Neural progenitor cell (in vitro differentiated cells): ENCODE results near the gene PAPOLB.

ENCODE experiments used
- EZH2 ChIP-seq: fragments of 200-600 bp; sonication (generic); IDR thresholded peaks from 2 replicates; pipeline ENCODE4 v1.6.1; 2017; ENCODE audit warnings: antibody characterized with exemption, mild to moderate bottlenecking, moderate library complexity
- EZH2phosphoT487 ChIP-seq: fragments of 200-600 bp; sonication (generic); IDR thresholded peaks from 2 replicates; pipeline ENCODE4 v1.6.1; 2017; ENCODE audit warnings: antibody characterized with exemption
- TF ChIP-seq, protein P1 (sequence below): fragments of 200-600 bp; sonication (generic); IDR thresholded peaks from 2 replicates; pipeline ENCODE4 v1.5.1; 2017; ENCODE audit warnings: antibody characterized with exemption, mild to moderate bottlenecking

GRCh38 chr7:4838626-4839334 is 23.1 kb downstream of the PAPOLB start:
- TF ChIP-seq, protein P1, sequence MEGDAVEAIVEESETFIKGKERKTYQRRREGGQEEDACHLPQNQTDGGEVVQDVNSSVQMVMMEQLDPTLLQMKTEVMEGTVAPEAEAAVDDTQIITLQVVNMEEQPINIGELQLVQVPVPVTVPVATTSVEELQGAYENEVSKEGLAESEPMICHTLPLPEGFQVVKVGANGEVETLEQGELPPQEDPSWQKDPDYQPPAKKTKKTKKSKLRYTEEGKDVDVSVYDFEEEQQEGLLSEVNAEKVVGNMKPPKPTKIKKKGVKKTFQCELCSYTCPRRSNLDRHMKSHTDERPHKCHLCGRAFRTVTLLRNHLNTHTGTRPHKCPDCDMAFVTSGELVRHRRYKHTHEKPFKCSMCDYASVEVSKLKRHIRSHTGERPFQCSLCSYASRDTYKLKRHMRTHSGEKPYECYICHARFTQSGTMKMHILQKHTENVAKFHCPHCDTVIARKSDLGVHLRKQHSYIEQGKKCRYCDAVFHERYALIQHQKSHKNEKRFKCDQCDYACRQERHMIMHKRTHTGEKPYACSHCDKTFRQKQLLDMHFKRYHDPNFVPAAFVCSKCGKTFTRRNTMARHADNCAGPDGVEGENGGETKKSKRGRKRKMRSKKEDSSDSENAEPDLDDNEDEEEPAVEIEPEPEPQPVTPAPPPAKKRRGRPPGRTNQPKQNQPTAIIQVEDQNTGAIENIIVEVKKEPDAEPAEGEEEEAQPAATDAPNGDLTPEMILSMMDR = no peak
- TF ChIP-seq EZH2 = no peak
- no peak for TF ChIP-seq EZH2phosphoT487
